Suprapubic skin (tissue), 4 donors: ENCODE data around the gene PODXL2.

Source experiments
- CTCF ChIP-seq, 2 donors: fragments of 200-600 bp in 1 of 2; fragments of 450-650 bp in 1 of 2; sonication (generic) in 1 of 2; IDR thresholded peaks; one replicate each; pipeline ENCODE4 v1.5.1; 2016 to 2019; ENCODE audit warnings: antibody characterized with exemption in 2 of 2, mild to moderate bottlenecking in 1 of 2, moderate library complexity in 1 of 2
- POLR2A ChIP-seq, 2 donors: fragments of 450-650 bp; IDR thresholded peaks; one replicate each; pipeline ENCODE4 v1.6.1; 2017; ENCODE audit warnings: antibody characterized with exemption in 2 of 2, mild to moderate bottlenecking in 2 of 2, moderate library complexity in 2 of 2
- POLR2AphosphoS5 ChIP-seq, 3 donors: sonication (generic); formaldehyde crosslinking; IDR thresholded peaks; one replicate each; pipeline ENCODE4 v1.6.1; 2017; ENCODE audit warnings: antibody characterized with exemption in 3 of 3

DNA sequence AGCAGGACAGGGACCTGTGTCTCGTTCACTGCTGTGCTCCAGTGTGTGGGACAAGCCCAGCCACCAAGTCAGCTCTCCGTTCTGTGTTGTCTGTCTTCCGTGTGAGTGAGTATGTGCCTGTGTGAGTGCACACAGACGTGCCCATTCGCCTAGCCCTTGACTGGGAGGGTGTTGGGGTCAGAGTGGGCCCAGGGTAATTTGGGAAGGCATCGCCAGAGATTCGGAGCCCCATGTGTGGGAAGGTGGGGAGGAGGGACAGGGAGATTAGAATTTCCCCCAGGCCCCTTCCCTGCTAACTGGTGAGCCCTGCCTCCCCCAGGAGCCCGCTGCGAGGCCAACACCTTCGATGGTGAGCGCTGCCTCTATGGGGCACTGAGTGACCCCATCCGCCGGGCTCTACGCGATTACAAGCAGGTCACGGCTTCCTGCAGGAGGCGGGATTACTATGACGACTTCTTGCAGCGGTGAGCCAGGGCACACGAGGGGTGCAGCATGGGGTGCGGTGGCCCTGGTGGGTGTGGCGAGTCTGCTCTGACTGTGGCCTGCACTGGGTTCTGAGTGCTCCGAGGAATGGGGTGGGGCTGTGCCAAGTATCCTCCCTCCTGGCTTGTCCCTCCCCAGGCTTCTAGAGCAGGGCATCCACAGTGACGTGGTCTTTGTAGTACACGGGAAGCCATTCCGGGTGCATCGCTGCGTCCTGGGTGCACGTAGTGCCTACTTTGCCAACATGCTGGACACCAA lies 46.8 kb downstream of the PODXL2 start:
- TF ChIP-seq CTCF (IDR thresholded peaks at IDR 0.05): no peak
- TF ChIP-seq POLR2A (IDR thresholded peaks at IDR 0.05): no peak
- no peak for TF ChIP-seq POLR2AphosphoS5 (IDR thresholded peaks at IDR 0.05)
